Measurements from ENCODE around the gene HES3.

GRCh38 chr1:6287431-6287886 lies 43.5 kb downstream of the HES3 start:
- TF ChIP-seq POLR2AphosphoS5 (IDR thresholded peaks at IDR 0.05; ENCODE audit: low read depth) (no peak), CTCF (IDR thresholded peaks at IDR 0.05; ENCODE audit: insufficient read depth, low read length) (no peak)
